Osteoblast (primary cell): Measurements from ENCODE around the gene ENTREP1. TPM values are rescaled to one million over a fixed set of nuclear protein-coding genes. Genes with fewer than 3 reads are reported as not detected.

Experiments
- DNase-seq: peaks from one replicate; pipeline ENCODE4 v3.0.0; 2011; ENCODE audit warnings: low spot score, mixed read lengths; ENCODE audit not compliant: insufficient read length; ENCODE audit errors: missing footprints
- H2AFZ ChIP-seq: 2 replicates; pipeline ENCODE4 v1.6.0; 2011; ENCODE audit warnings: mild to moderate bottlenecking, low read length
- H3K27ac ChIP-seq: 2 replicates; pipeline ENCODE4 v1.5.1; 2011; ENCODE audit warnings: mild to moderate bottlenecking, low read depth, low read length, moderate library complexity
- H3K27me3 ChIP-seq: 2 replicates; pipeline ENCODE4 v1.6.0; 2012; ENCODE audit warnings: mild to moderate bottlenecking, control low read depth, inconsistent platforms, low read length, moderate library complexity; ENCODE audit not compliant: insufficient read depth
- H3K36me3 ChIP-seq: 2 replicates; pipeline ENCODE4 v1.5.1; 2011; ENCODE audit warnings: mild to moderate bottlenecking, low read length, control low read depth, moderate library complexity; ENCODE audit not compliant: insufficient read depth
- H3K4me1 ChIP-seq: 2 replicates; pipeline ENCODE4 v1.5.1; 2011; ENCODE audit warnings: mild to moderate bottlenecking, low read length, control low read depth, moderate library complexity; ENCODE audit not compliant: insufficient read depth
- H3K4me2 ChIP-seq: 2 replicates; pipeline ENCODE4 v1.6.0; 2011; ENCODE audit warnings: mild to moderate bottlenecking, low read length; ENCODE audit not compliant: insufficient read depth
- H3K4me3 ChIP-seq: fragments of 200-600 bp; sonication (generic); 3 replicates; pipeline ENCODE4 v1.5.1; 2012; ENCODE audit warnings: mild to moderate bottlenecking, low read length, inconsistent platforms; ENCODE audit not compliant: insufficient read depth
- H3K79me2 ChIP-seq: 2 replicates; pipeline ENCODE4 v1.6.0; 2012; ENCODE audit warnings: mild to moderate bottlenecking, low read length, control low read depth, inconsistent platforms; ENCODE audit not compliant: insufficient read depth
- H3K9me3 ChIP-seq: 2 replicates; pipeline ENCODE4 v1.5.1; 2011; ENCODE audit warnings: low read depth, low read length, control low read depth
- H4K20me1 ChIP-seq: 2 replicates; pipeline ENCODE4 v1.6.0; 2012; ENCODE audit warnings: mild to moderate bottlenecking, low read length, control low read depth; ENCODE audit not compliant: insufficient read depth
- total RNA-seq: library from RNA; depleted of rRNA; stranded (reverse); fragments of >200 nt; gene quantifications from 2 replicates; pipeline ENCODE4 v1.2.3, GENCODE V29; 2012
- TF ChIP-seq, protein P1 (sequence below): IDR thresholded peaks from 2 replicates; pipeline ENCODE4 v1.5.1; 2011; ENCODE audit warnings: mild to moderate bottlenecking, low read depth, low read length, moderate library complexity; ENCODE audit errors: extremely low read depth

ENTREP1 gene
- total RNA-seq, 1 donor: under 0.01 TPM

DNA sequence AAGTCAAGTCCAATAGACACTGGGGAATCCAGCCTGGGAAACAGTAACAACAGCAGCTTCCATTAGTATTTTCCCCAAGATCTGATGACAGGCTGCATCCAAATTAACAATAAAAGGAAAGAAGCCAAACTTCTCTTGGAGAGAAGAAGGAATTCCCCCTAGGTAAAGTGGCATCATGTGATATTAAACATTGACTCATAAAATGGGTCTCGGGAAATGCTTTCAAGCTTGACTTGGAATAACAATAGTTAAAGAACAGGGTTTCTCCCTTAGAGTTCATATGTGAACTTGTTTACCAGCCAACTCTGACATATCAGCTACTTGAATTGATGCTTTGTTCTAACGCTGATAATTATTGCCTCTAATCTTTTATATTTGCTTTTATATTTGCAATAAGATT is 45.4 kb downstream of the ENTREP1 start:
- Histone ChIP-seq H2AFZ (no peak overlapping the region), H3K4me2 (no peak overlapping the region)

DNA sequence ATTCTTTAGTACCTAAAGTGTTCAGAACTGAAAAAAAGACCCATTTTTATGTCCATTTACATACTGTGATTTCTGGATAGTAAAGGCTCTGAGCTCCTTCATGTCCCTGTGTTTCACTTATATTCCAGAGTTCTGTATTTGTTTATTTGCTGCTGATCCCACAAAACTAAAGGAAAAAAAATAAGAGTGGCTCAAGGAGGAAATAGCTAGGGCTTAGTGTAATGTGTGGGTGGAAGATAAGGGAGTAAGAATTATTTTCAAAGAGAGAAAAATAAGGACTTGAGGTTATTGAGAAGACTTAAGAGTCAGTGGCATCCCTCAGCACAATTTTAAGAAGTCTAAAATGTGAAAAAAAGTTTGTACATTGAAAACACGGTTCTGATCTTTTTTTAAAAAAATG is 46.0 kb downstream of the ENTREP1 start:
- Histone ChIP-seq H3K27me3 (no peaks in the 10 kb centered on the region), H2AFZ (no peak overlapping the region), H3K9me3 (no peaks in the 10 kb centered on the region), H3K4me1 (peaks cover 7% of the 10 kb centered on the region), H3K27ac (no peak overlapping the region), H3K79me2 (no peaks in the 10 kb centered on the region), H3K4me2 (no peak overlapping the region), H3K4me3 (no peak overlapping the region), H4K20me1 (no peaks in the 10 kb centered on the region), H3K36me3 (no peaks in the 10 kb centered on the region)
- no peak for DNase-seq
- TF ChIP-seq, protein P1, sequence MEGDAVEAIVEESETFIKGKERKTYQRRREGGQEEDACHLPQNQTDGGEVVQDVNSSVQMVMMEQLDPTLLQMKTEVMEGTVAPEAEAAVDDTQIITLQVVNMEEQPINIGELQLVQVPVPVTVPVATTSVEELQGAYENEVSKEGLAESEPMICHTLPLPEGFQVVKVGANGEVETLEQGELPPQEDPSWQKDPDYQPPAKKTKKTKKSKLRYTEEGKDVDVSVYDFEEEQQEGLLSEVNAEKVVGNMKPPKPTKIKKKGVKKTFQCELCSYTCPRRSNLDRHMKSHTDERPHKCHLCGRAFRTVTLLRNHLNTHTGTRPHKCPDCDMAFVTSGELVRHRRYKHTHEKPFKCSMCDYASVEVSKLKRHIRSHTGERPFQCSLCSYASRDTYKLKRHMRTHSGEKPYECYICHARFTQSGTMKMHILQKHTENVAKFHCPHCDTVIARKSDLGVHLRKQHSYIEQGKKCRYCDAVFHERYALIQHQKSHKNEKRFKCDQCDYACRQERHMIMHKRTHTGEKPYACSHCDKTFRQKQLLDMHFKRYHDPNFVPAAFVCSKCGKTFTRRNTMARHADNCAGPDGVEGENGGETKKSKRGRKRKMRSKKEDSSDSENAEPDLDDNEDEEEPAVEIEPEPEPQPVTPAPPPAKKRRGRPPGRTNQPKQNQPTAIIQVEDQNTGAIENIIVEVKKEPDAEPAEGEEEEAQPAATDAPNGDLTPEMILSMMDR: no peak

More for the DNA sequence above, 45.4 kb downstream of the ENTREP1 start:
- Histone ChIP-seq H3K79me2 (no peaks in the 10 kb centered on the region), H3K27ac (no peak overlapping the region), H3K4me3 (no peak overlapping the region), H3K4me1 (peaks cover 6% of the 10 kb centered on the region), H3K27me3 (no peaks in the 10 kb centered on the region), H3K9me3 (no peaks in the 10 kb centered on the region), H3K36me3 (no peaks in the 10 kb centered on the region), H4K20me1 (no peaks in the 10 kb centered on the region)
- no peak for DNase-seq
- TF ChIP-seq, protein P1: no peak

DNA sequence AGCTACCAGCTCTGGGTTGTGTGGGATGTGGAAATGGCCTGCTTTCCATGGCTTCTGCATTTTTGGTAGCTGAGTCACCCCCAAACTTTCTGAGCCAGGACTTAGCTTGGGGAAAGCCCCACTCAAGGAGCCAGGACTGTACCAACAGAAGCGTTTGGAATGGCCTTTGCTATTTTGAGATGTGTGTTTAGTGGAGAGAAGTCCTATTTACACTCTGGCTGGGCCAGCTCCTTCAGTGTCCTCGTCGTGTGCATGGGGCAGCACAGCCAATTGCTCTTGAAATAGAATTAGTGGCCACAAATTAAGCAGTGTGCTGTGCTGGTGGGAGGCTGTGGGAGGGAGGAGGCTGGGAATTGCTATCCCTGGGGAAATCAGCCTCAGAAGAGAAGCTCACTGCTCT is 51.6 kb downstream of the ENTREP1 start:
- H4K20me1 ChIP-seq: no peaks in the 10 kb centered on the region
- peak overlapping the region; percentile 74 for H3K4me2 ChIP-seq
- TF ChIP-seq, protein P1: peak; percentile 8
- peak; percentile 84 for DNase-seq
- H3K27ac ChIP-seq: peak overlapping the region; percentile 75
- no peaks in the 10 kb centered on the region for H3K36me3 ChIP-seq
- peak overlapping the region; percentile 28 for H3K4me3 ChIP-seq
- peak overlapping the region; percentile 79 for H2AFZ ChIP-seq
- no peaks in the 10 kb centered on the region for H3K9me3 ChIP-seq
- H3K79me2 ChIP-seq: no peaks in the 10 kb centered on the region
- H3K4me1 ChIP-seq: peaks cover 41% of the 10 kb centered on the region
- no peaks in the 10 kb centered on the region for H3K27me3 ChIP-seq

DNA sequence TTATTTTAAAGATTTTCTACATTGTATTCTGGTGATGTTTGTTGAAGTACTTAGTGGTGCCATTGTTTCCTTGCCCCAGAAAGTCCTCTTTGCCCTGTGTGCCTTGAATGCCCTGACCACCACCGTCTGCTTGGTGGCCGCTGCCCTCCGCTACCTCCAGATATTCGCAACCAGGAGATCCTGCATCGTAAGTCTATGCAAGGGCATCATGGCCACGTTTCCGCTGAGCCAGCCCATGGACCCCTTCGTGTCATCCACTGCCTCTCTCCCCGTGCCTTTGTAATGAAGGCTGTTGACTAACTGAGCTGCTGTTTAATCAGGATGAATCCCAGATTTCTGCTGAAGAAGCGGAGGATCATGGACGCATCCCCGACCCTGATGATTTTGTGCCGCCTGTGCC is 52.3 kb downstream of the ENTREP1 start:
- TF ChIP-seq, protein P1: no peak

More for the DNA sequence above, 52.3 kb downstream of the ENTREP1 start:
- Histone ChIP-seq H2AFZ (no peak overlapping the region), H3K27me3 (no peaks in the 10 kb centered on the region), H3K79me2 (no peaks in the 10 kb centered on the region), H3K4me1 (peaks cover 40% of the 10 kb centered on the region), H3K9me3 (no peaks in the 10 kb centered on the region), H4K20me1 (no peaks in the 10 kb centered on the region), H3K4me2 (peak overlapping the region; percentile 74), H3K27ac (no peak overlapping the region), H3K4me3 (no peak overlapping the region), H3K36me3 (no peaks in the 10 kb centered on the region)
- no peak for DNase-seq
